B cell (primary cell): Measurements from ENCODE around the gene TMPRSS5. TPM values are rescaled to one million over a fixed set of nuclear protein-coding genes. Genes with fewer than 3 reads are reported as not detected.

Experiments used
- ATAC-seq: fragments of 200-7000 bp; cut with Tn5 transposase; one replicate; pipeline ENCODE4 v1.10.0; 2021; ENCODE audit warnings: low read depth, mild to moderate bottlenecking, moderate number of reproducible peaks, moderate library complexity
- CTCF ChIA-PET: fragments of 350-600 bp; sonication (Branson Sonifier 250); formaldehyde crosslinking; loops from one replicate; lab custom pipeline; 2021; ENCODE audit warnings: antibody characterized with exemption, inconsistent platforms; lab: Charles Lee
- POLR2A ChIA-PET: fragments of 350-600 bp; sonication (Branson Sonifier 250); formaldehyde crosslinking; loops from one replicate; lab custom pipeline; 2021; ENCODE audit warnings: antibody characterized with exemption; lab: Charles Lee
- DNase-seq: peaks from one replicate; pipeline ENCODE4 v3.0.0; 2013
- H2AFZ ChIP-seq: 2 replicates; pipeline ENCODE4 v1.6.1; 2012; ENCODE audit warnings: mild to moderate bottlenecking, low read depth, low read length; ENCODE audit not compliant: insufficient read depth, poor library complexity, severe bottlenecking
- H3K27ac ChIP-seq, 2 donors: 1 replicate in 1 of 2; 2 replicates in 1 of 2; pipeline ENCODE4 v1.5.1; 2012 to 2013; ENCODE audit warnings: low read length in 2 of 2, mild to moderate bottlenecking in 2 of 2, moderate library complexity in 1 of 2
- H3K27me3 ChIP-seq, 4 experiments: fragments of 200-600 bp in 1 of 4; sonication (generic) in 1 of 4; replicated peaks in 1 of 4; 1 replicate in 2 of 4; 2 replicates in 2 of 4; pipeline versions ENCODE4 v1.6.1 to v1.7.0; 2013 to 2016; ENCODE audit warnings: low read length in 3 of 4, mild to moderate bottlenecking in 2 of 4, mixed read lengths in 1 of 4, moderate library complexity in 1 of 4; ENCODE audit not compliant: insufficient read depth in 4 of 4, control insufficient read depth in 3 of 4; ENCODE audit errors: control extremely low read depth in 1 of 4
- H3K36me3 ChIP-seq, 2 experiments: replicated peaks in 1 of 2; 1 replicate in 1 of 2; 2 replicates in 1 of 2; pipeline versions ENCODE4 v1.6.1 to v1.7.1; 2013; ENCODE audit warnings: low read length in 1 of 2; ENCODE audit not compliant: insufficient read depth in 2 of 2, control insufficient read depth in 1 of 2; ENCODE audit errors: control extremely low read depth in 1 of 2, extremely low read depth in 1 of 2
- H3K4me1 ChIP-seq, 2 donors: fragments of 200-600 bp in 1 of 2; sonication (generic) in 1 of 2; 1 replicate in 1 of 2; 2 replicates in 1 of 2; pipeline versions ENCODE4 v1.5.1 to v1.6.1; 2013 to 2017; ENCODE audit warnings: low read length in 2 of 2; ENCODE audit not compliant: control insufficient read depth in 2 of 2, insufficient read depth in 2 of 2
- H3K4me2 ChIP-seq: replicated peaks from 2 replicates; pipeline ENCODE3; 2012; ENCODE audit warnings: mild to moderate bottlenecking, low read depth, low read length; ENCODE audit not compliant: poor library complexity, severe bottlenecking
- H3K4me3 ChIP-seq, 5 experiments: fragments of 200-600 bp in 1 of 5; sonication (generic) in 1 of 5; 1 replicate in 3 of 5; 2 replicates in 2 of 5; pipeline versions ENCODE4 v1.5.1 to v1.7.0; 2011 to 2016; ENCODE audit warnings: low read length in 4 of 5, mild to moderate bottlenecking in 4 of 5, low read depth in 2 of 5, control low read depth in 1 of 5, moderate library complexity in 1 of 5; ENCODE audit not compliant: insufficient read depth in 1 of 5; ENCODE audit errors: control extremely low read depth in 1 of 5, extremely low read depth in 1 of 5
- H3K79me2 ChIP-seq: fragments of 200-600 bp; sonication (generic); one replicate; pipeline ENCODE4 v1.6.0; 2016; ENCODE audit warnings: low read length; ENCODE audit not compliant: control insufficient read depth, insufficient read depth
- H3K9ac ChIP-seq: fragments of 200-600 bp; sonication (generic); 2 replicates; pipeline ENCODE4 v1.6.1; 2017; ENCODE audit warnings: mild to moderate bottlenecking, low read length, moderate library complexity
- H3K9me3 ChIP-seq, 3 donors: one replicate each; pipeline versions ENCODE4 v1.6.1 to v1.7.1; 2013; ENCODE audit warnings: low read length in 2 of 3; ENCODE audit not compliant: control insufficient read depth in 2 of 3, insufficient read depth in 1 of 3; ENCODE audit errors: control extremely low read depth in 1 of 3
- H4K20me1 ChIP-seq: 2 replicates; pipeline ENCODE4 v1.6.0; 2012; ENCODE audit warnings: mild to moderate bottlenecking, low read length; ENCODE audit not compliant: insufficient read depth, control insufficient read depth, poor library complexity, severe bottlenecking
- H3K27ac Mint-ChIP-seq: one replicate; pipeline ENCODE4 v1.8.0; 2021; ENCODE audit warnings: mixed read lengths
- H3K27me3 Mint-ChIP-seq: one replicate; pipeline ENCODE4 v1.8.0; 2021; ENCODE audit warnings: mixed read lengths
- H3K4me1 Mint-ChIP-seq: one replicate; pipeline ENCODE4 v1.8.0; 2021; ENCODE audit warnings: mixed read lengths
- H3K4me3 Mint-ChIP-seq: one replicate; pipeline ENCODE4 v1.8.0; 2021; ENCODE audit warnings: mixed read lengths
- H3K9me3 Mint-ChIP-seq: one replicate; pipeline ENCODE4 v1.8.0; 2022; ENCODE audit warnings: mixed read lengths; ENCODE audit not compliant: insufficient read depth
- EZH2 ChIP-seq: IDR thresholded peaks from 2 replicates; pipeline ENCODE4 v1.6.1; 2012; ENCODE audit warnings: borderline replicate concordance, low read depth, mild to moderate bottlenecking, moderate library complexity, low read length; ENCODE audit not compliant: insufficient read depth, poor library complexity, severe bottlenecking
- WGBS: methylation state at CpG from one replicate; pipeline ENCODE4 v1.1.5; 2013; ENCODE audit warnings: missing lambda C conversion rate; ENCODE audit not compliant: insufficient coverage; 5-methylcytosine and 5-hydroxymethylcytosine counted together
- intact Hi-C: fragments of 100-400 bp; cut with micrococcal nuclease; formaldehyde crosslinking; loops from one replicate; pipeline ENCODE4 v1.10.0; 2022
- polyA plus RNA-seq: library from polyadenylated mRNA; depleted of rRNA; stranded (reverse); fragments of >200 nt; gene quantifications from 2 replicates; pipeline ENCODE4 v1.2.3, GENCODE V29; 2012
- total RNA-seq, 2 donors: library from RNA; stranded (reverse); fragments of 120-200 nt in 1 of 2; gene quantifications; 1 replicate in 1 of 2; 2 replicates in 1 of 2; pipeline versions ENCODE4 v1.2.3 to v1.2.4, GENCODE V29; 2013 to 2022
- TF ChIP-seq, protein P1 (sequence below): fragments of 200-600 bp; IDR thresholded peaks from one replicate; pipeline ENCODE4 v1.8.0; 2022; ENCODE audit warnings: antibody characterized with exemption, mild to moderate bottlenecking

The TMPRSS5 gene
- total and polyA plus RNA-seq, 2 donors (not counting 1 experiment from before 2014, with no cell fraction given): 0.74 to 0.86 TPM

DNA sequence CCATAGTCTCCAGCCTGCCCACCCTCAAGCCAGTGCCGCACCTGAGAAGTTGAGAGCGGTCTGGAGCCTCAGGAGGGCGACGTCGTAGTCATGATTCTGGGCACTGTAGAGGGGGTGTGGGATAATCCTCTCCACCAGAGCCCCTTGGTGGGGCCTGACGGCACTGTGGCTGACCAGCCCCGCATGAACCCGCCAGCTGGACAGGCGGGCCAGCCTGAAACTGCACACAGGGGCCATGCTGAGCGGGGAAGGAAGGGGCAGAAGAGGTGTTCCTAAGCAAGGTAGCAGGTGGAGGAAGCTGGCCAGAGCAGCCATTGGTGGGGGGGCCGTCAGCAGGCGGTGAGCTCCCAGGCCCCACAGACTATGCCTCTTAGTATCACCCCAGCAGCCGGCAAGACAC is 13.1 kb downstream of the TMPRSS5 start:
- no peak overlapping the region for H2AFZ ChIP-seq
- CTCF ChIA-PET: no interaction called here
- ATAC-seq: no peak
- H3K79me2 ChIP-seq: no peaks in the 10 kb centered on the region
- no peaks in the 10 kb centered on the region for H3K4me1 ChIP-seq
- Mint-ChIP-seq H3K27me3 (no peaks in the 10 kb centered on the region), H3K4me3 (no peak overlapping the region), H3K9me3 (no peaks in the 10 kb centered on the region), H3K27ac (no peak overlapping the region), H3K4me1 (no peaks in the 10 kb centered on the region)
- H3K4me3 ChIP-seq: no peak overlapping the region
- no peak overlapping the region for H3K4me2 ChIP-seq
- H3K27me3 ChIP-seq: no peaks in the 10 kb centered on the region
- intact Hi-C loops: no loop called here
- H3K9me3 ChIP-seq: no peaks in the 10 kb centered on the region
- no peak overlapping the region for H3K27ac ChIP-seq
- no peak for DNase-seq
- H3K9ac ChIP-seq: no peak overlapping the region
- H4K20me1 ChIP-seq: no peaks in the 10 kb centered on the region
- H3K36me3 ChIP-seq: no peaks in the 10 kb centered on the region
- POLR2A ChIA-PET: no interaction called here
- TF ChIP-seq, protein P1, sequence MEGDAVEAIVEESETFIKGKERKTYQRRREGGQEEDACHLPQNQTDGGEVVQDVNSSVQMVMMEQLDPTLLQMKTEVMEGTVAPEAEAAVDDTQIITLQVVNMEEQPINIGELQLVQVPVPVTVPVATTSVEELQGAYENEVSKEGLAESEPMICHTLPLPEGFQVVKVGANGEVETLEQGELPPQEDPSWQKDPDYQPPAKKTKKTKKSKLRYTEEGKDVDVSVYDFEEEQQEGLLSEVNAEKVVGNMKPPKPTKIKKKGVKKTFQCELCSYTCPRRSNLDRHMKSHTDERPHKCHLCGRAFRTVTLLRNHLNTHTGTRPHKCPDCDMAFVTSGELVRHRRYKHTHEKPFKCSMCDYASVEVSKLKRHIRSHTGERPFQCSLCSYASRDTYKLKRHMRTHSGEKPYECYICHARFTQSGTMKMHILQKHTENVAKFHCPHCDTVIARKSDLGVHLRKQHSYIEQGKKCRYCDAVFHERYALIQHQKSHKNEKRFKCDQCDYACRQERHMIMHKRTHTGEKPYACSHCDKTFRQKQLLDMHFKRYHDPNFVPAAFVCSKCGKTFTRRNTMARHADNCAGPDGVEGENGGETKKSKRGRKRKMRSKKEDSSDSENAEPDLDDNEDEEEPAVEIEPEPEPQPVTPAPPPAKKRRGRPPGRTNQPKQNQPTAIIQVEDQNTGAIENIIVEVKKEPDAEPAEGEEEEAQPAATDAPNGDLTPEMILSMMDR: no peak
- no peak for TF ChIP-seq EZH2
- 97% methylated on average over 10 of the region's 13 CpGs for WGBS

DNA sequence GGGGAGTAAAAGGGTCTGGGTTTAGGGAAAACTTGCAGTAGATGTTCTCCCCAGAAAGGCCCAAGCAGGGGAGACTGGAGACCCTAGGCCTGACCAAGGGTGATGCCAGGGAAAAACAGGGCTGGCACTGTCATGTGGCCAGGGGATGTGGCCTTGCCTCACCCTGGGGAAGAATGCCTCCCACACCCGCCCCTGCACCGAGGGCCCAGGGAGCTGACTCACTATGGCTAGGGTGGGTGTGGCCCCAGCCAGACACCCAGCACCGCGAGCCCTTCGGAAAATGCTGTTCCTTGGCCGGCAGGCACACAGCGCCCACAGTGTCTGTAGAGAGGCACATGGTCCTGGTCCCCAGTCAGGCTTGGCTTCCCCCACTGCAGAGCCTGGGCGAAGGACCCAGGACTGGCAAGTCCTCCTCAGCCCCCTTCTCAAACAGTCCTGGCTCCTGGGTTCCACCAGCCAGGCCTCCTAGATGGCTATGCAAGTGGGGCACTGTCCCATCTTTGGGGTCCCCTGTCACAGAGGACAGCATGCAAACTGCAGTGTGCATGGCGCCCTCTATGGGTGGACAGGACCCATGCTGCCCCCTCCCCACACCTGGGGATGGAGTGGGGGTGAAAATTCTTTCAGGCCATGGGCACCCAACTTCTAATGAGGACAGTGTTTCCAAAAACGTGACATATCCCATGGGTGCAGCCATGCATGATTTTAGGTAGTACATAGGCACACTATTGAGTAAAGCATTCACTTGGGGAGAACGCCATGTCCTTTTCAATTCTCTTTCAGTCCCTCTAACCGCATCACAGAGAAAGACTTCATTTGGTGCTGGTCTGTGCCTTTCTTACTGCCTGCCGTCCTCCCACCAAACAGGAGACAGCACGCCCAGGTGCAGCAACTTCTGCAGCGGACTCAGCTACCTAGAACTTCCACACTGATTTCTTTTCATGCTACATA is 15.2 kb downstream of the TMPRSS5 start:
- no peaks in the 10 kb centered on the region for H4K20me1 ChIP-seq
- Mint-ChIP-seq H3K27me3 (no peaks in the 10 kb centered on the region), H3K9me3 (no peaks in the 10 kb centered on the region), H3K27ac (no peak overlapping the region), H3K4me3 (no peak overlapping the region), H3K4me1 (peaks cover under 1% of the 10 kb centered on the region)
- H3K27ac ChIP-seq: no peak overlapping the region
- H3K79me2 ChIP-seq: no peaks in the 10 kb centered on the region
- ChIA-PET POLR2A (no interaction called here), CTCF (no interaction called here)
- no peak overlapping the region for H2AFZ ChIP-seq
- TF ChIP-seq, protein P1: peak; percentile 26
- no peak for TF ChIP-seq EZH2
- H3K27me3 ChIP-seq: no peaks in the 10 kb centered on the region
- H3K4me1 ChIP-seq: no peaks in the 10 kb centered on the region
- H3K4me2 ChIP-seq: no peak overlapping the region
- H3K9me3 ChIP-seq: no peaks in the 10 kb centered on the region
- no peak overlapping the region for H3K9ac ChIP-seq
- DNase-seq: no peak
- no peak overlapping the region for H3K4me3 ChIP-seq
- ATAC-seq: no peak
- intact Hi-C loops: no loop called here
- 92% methylated on average over 10 of the region's 15 CpGs for WGBS
- no peaks in the 10 kb centered on the region for H3K36me3 ChIP-seq
